NCI-H146 treated with DMSO at 0.1 percent for 48 hours (cell line): ENCODE measurements around the gene PGBD5.
A peak's percentile ranks its signal among the peaks of the same experiment; 100 is the strongest.

Experiments used
- DNase-seq: peaks from one replicate; lab custom pipeline; 2025; ENCODE audit not compliant: unreplicated experiment; lab: John Stamatoyannopoulos, UW

Gene PGBD5

GRCh38 chr1:230326971-230327891, 98.9 kb downstream of the PGBD5 start:
- DNase-seq: no peak

- DNase-seq: no peak
These were observed 102.4 kb downstream of the PGBD5 start for GRCh38 chr1:230323686-230324085.

GRCh38 chr1:230322967-230323547, 103.1 kb downstream of the PGBD5 start:
- DNase-seq: no peak

- DNase-seq: no peak
These were observed 103.7 kb downstream of the PGBD5 start for GRCh38 chr1:230322421-230322756.

GRCh38 chr1:230321741-230322420, 104.3 kb downstream of the PGBD5 start:
- no peak for DNase-seq

GRCh38 chr1:230321341-230321740, 104.8 kb downstream of the PGBD5 start:
- no peak for DNase-seq

- DNase-seq: no peak
These were observed 105.3 kb downstream of the PGBD5 start for GRCh38 chr1:230320804-230321203.

- no peak for DNase-seq
These were observed 107.0 kb downstream of the PGBD5 start for GRCh38 chr1:230319014-230319747.

- DNase-seq: no peak
These were observed 108.0 kb downstream of the PGBD5 start for GRCh38 chr1:230317823-230318819.

- DNase-seq: no peak
These were observed 109.0 kb downstream of the PGBD5 start for GRCh38 chr1:230316864-230317745.

- DNase-seq: no peak
These were observed 111.0 kb downstream of the PGBD5 start for GRCh38 chr1:230315099-230315498.

- DNase-seq: no peak
These were observed 112.0 kb downstream of the PGBD5 start for GRCh38 chr1:230314142-230314470.

- no peak for DNase-seq
These were observed 112.5 kb downstream of the PGBD5 start for GRCh38 chr1:230313453-230314141.

- no peak for DNase-seq
These were observed 113.5 kb downstream of the PGBD5 start for GRCh38 chr1:230312676-230313075.

- peak; percentile 66 for DNase-seq
These were observed 115.6 kb downstream of the PGBD5 start for GRCh38 chr1:230310381-230311163.

GRCh38 chr1:230309646-230310177, 116.4 kb downstream of the PGBD5 start:
- no peak for DNase-seq

- DNase-seq: no peak
These were observed 117.3 kb downstream of the PGBD5 start for GRCh38 chr1:230308821-230309220.

GRCh38 chr1:230308039-230308438, 118.1 kb downstream of the PGBD5 start:
- DNase-seq: peak; percentile 47
